UCSD-AML1 (cell line): Measurements from ENCODE around the gene ABR.
"Not testable (repeated sequence)": the region's sequence is repeated elsewhere in the genome, so short reads cannot be mapped to it uniquely, and the experiment has no call there.

Experiments
- DNase-seq: peaks from one replicate; lab custom pipeline; 2025; ENCODE audit not compliant: unreplicated experiment; lab: John Stamatoyannopoulos, UW

The ABR gene

DNA sequence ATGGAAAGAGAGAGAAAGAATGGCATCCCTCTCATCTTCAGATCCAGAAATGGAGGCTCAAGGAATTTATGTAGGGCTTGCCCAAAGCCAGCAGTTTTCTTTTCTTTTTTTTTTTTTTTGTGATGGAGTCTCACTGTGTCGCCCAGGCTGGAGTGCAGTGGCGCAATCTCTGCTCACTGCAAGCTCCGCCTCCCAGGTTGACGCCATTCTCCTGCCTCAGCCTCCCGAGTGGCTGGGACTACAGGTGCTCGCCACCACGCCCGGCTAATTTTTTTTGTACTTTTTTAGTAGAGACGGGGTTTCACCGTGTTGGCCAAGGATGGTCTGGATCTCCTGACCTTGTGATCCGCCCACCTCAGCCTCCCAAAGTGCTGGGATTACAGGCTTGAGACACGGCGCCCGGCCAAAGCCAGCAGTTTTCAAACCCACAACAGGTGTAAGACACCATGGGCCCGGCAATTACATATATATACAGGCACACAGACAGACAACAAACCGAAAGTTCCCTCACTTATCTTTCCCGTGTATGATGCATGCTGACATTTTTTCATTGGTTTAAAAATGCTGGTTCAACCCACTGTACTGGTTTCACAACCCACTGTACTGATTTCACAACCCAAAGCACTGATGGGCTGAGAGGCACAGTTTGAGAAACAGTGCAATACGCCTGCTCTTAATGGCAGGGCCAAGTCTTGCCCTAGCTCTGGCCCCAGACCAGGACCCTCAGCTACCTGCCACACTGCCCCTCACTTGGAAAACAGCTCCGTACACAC, 81.6 kb downstream of the ABR start:
- DNase-seq = not testable (repeated sequence)

DNA sequence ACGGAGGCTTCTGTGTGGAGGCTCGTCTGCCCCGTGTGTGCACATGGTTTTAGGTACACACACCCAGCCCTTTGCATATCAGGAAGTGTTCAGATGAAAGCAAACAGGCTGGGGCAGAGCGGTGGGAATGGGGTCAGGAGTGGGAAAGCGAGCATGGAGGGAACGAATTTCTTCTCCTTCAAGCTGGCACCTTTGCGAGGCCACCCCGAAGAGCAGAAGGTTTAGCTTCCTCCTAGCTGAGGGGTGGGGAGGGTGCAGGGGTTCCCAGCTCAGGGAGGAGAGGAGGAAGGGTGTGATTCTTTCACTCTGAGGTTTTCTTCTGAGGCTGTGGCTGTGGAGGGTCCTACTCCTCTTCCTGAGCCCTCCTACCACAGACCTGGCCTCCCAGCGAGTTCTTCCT, 83.6 kb downstream of the ABR start:
- DNase-seq = peak; percentile 30

DNA sequence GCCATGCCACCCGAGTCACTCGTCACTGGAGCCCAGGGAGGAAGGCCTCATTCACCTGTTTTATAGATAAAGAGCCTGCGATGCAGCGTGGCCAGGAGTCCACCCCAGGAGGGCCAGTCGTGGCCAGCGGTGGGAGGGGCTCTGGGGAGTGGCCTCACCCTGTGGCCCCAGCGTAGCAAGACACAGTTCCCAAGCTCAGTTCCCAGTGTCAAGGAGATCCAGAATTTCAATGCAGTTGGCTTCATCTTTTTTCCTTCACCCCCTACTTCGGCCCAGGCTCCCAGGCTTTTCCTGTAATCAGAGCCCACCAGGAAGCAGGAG, 84.0 kb downstream of the ABR start:
- DNase-seq = no peak

DNA sequence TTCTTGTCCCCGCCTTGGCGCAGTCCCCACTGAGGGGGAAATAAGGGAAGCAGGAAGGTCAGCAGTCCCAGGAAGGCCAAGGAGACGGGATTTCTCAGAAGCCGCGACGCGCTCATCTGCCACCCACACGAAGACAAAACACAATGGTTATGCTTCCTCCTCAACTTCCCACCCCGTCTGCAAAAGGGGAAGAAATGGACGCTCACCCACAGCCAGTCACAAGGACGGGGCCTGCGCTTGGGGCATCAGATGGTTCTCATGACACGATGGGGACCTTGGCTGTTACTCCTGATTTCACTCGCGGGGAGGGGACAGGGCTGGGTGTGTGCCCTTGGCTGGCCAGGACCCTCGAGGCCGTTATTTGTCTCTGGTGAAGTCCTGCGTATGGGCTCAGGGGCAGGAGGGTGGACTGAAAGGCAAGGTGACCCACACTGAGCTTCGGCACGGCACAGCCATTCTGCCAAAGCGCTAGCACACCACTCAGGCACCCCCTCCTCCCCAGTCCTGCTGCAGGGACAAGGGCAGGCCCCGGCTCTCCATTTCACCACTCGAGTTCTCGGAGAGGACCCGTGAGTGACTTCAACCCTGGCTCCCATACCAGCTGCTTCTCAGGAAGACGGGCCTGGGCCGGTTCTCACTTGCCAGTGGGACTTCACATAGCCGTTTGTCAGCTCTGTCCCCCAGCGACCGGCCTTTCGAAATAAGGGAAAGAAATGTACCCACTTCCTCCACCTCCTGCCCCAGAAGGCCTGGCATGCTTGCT, 84.5 kb downstream of the ABR start:
- peak; percentile 38 for DNase-seq

DNA sequence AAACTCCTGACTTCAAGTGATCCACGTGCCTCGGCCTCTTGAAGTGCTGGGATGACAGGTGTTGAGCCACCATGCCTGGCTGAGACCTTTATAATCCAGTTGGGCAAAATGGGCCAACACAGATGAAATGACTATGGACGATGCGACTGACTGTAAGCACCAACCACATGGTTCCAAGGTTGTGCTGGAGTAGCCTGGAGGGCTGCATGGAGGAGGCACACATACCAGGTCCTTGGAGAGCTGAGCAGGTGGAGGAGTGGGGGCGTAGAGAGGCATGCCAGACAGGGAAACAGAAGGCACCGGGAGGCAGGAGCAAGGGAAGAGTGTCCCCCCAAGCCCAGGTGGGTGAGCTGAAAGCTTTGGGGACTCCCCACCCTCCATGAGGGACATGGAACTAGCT, 85.2 kb downstream of the ABR start:
- no peak for DNase-seq

DNA sequence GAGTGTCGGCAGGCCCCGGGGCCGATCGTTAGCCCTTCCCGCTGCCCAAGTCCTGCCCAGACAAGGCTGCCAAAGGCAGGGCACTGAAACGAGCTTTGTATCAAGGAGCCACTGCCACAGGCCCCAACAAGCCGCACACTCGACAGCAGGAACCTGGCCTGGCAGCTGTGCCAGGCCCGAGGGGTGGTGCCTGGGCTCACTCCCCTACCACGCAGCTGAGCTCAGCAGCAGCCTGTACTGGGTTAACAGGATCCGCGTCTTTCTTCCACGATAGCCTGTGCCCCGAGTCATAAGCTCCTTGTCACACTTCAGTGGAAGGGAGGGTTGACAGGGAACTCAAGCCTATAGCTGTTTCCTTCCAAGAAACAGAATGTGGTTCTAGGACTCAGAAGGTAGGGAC, 87.9 kb downstream of the ABR start:
- DNase-seq = no peak

DNA sequence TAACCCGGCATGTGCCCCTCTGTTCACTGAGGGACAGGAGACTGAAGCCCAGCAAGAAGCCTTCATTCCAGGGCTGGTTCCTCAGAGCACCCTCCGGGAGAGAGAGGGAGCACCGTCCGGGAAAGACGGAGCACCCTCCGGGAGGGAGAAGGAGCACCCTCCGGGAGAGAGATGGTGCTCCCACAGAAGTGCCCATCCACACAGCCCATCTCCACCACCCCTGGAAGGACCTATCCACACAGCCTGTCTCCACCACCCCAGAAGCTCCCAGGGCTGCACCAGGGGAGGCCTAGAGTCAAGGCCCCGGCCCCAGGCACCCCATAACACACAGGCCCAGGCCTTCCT, 88.6 kb downstream of the ABR start:
- no peak for DNase-seq

DNA sequence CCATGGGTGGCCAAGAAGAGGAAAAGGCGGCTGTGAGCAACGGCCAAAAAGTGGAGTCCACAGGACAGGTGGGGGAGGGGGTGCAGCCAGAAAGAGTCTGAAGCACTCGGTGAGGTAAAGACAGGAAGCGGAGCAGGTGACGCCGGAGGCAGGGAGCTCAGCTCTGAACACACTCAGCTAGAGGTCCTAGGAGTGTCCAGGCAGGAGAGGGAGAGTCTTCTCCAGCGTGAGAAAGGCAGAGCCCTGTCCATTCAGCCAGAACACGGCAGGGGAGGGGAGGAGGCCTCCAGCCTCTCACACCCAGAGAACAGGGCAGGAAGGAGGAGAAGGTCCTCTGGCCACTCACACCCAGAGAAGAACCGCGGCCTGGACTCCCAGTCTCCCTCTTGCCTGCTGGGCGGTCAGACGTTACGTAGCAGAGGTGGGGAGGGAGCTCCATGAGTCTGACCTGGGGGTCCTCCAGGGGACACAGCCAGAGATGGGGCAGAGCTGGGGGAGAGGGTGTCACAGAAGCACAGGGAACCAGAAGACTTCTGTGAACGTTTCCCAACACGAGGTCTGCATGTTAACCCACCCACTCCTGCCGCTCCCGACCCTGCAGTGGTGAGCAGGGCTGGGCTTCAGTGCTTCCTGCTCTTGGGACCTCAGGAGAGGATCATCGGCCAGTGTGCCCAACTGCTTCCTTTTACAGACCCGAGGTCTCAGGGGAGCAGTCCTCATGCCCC, 89.2 kb downstream of the ABR start:
- DNase-seq = no peak

DNA sequence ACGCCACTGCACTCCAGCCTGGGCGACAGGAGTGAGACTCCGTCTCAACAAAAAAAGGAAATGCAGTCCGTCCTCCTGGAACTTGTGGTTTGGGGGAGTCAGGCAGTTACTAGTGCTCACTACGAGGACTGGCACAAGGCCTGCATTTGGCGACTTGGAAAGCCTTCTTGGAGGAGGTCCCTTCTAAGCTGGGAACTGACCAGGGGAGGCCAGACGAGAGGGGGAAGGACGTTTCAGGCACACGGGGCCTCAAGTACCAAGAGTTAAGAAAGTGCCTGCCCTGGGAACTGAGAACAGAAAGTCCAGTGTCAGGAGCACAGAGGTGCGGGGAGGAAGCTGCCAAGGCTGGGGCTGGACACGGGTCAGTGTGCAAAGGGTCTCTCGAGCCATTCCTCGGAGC, 89.9 kb downstream of the ABR start:
- DNase-seq = peak; percentile 33

DNA sequence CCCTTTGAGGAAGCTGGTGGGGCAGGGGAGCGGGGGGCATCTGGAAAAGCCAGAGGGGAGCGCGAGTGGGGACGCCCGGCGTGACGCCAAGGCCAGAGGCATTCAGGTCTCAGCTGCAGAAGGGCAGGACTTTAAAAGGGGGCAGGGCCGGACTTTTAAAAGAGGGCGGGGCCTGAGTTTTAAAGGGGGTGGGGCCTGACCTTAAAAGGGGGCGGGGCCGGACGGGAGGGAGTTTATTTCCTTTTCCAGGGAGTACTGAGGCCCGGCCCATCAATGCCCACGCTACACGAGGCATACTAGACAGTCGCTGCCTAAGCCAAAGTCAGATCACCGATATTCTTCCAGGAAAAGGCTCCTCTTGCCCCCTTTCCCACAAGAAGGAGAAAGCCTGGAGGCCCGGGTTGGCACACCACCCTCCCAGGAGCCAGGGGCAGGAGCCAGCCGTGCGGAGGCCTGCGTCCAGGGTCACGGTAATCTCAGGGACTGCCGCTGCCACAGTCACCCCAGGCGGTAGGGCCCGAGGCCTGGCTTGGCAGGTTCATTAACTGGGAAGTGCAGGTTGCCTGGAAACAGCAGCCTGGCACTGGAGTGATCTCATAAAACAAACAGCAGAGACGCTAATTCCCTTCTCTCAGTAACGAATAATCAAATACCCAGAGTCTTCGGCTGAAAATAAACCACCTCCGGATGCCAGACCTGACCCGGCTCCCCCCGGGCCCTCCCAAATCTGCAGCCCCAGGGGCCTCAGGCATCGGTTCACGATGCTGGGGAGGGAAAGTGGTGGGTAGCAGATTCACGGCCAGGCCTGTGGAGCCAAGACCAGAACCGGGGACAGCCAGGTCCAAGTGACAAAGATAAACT, 92.2 kb downstream of the ABR start:
- DNase-seq = no peak

DNA sequence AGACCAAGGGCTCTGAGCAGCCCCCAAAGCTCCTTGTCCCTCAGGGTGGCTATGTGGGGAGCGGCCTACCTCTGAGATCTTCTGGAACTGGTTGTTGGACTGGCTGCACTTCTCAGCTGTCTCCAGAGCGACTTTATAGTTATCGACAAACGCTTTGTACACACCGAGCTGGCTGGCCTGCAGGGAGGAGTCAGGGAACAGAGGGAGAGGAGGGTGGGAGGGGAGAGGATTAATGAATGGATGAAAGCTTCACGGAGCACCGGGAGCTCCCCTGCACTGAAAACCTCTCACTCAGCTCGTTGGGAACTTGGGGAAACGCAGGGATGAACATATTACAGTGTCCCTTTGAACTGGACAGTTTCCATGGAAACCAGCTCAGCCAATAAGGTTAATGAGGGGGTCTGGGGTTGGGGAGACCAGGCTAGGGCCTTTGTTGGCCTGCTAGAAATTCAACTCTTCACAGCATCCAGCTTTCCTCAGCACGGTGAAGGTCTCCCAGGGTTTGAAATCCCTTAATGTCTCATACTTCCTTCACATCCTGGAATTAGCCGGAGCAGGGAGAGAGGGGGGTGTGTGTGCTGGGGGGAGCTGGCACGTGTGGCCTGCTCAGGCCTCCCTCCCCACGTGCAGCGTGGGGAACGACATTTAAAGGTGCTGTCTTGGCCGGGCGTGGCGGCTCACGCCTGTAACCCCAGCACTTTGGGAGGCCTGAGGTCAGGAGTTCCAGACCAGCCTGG, 96.2 kb downstream of the ABR start:
- DNase-seq = no peak

DNA sequence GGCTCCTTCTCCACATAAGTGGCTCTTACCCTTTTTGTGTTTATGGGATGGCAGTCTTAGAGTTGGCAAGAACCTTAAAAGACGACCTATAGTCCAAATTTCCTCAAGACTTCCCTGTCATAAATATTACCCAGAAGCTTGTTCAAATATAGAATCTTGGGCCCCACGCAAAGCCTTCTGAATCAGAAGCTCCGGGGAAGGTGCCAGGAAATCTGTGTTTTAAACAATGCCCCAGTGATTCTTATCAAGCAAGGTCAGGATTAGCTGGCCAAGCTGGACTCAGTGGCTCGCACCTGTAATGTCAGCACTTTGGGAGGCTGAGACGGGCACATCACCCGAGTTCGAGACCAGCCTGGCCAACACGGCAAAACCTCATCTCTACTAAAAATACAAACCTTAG, 97.2 kb downstream of the ABR start:
- no peak for DNase-seq

DNA sequence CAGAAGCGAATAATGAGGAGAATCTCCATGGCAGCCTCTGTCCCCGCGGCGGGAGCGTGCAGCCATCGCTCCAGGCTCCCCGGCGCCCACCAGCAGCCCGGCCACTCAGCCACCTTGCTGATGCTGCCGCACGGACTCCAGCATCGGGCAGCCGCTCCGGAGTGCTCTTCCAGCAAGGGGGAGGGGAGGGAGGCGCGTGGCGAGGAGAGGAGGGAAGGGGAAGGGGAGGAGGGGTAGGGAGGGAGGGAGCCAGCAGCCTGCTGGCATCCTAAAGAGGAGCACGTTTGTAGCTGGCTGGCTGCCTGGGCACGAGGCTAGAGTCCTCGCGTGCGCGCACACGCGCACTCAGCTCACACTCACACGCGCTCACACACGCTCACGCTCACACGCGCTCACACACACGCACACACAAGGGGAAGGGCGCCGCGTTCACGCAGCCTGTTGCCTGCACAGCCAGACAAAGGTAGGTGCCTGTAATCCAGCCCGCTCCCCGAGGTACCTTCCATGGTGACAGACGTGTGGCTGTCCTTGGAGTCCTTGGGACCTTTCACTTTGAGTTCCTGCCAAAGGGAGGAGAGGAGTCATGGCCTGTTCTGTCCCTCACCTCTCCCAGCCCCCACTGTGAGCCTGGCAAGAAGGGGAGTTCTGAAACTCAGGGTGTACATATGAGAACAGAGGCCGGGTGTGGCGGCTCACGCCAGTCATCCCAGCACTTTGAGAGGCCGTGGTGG, 100.8 kb downstream of the ABR start:
- DNase-seq = no peak

DNA sequence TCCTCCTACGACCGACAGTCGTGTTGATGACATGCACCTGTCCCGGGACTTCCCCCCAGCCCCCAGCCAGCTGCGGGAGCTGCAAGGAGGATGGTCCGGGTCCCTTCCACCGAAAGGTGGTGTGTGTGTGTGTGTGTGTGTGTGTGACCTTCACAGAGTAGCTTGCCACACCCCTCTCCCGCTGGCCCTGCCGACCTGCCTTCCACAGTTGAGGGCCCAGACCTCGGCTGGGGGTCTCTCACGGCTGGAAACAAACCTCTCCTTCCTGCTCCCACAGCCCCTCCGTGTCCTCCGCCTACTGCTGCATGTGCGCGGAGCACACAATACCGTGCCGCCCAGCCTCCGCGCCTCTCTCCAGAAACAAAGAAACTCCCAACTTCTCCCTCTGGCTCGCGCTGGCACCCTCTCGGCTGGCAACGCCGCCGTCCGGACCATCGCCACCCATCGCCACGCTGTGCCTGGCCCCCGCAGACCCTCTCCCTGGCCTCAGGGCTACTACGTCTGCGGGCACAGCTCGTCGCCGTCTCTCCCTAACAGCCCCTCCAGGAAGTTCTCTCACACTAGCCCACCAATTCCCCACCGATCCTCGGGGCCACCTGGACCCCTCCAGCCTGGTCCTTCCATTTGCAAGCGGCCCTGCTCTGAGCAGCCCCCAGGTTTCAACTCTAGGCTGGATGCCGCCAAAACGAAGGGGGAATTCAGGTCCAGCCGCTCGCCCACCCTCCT, 101.6 kb downstream of the ABR start:
- no peak for DNase-seq

DNA sequence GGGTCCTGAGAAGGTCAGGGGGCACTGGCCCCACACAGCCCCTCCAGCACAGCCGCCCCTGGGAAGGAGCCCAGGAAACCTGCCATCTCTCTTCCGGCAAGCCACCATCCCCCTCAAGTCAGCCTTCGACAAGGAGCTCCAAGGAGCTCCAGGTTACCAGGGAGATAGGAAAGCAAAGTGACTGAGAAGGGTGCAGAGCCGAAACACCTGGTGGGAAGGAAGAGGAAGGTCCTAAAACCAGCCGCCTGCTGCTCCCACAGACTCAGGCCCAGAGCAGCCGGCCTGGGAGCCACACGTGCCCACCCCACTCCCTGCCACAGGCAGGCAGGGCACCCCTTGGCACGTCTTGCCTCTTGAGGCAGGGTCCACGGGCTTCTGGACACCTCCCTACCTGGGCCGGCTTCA, 102.2 kb downstream of the ABR start:
- no peak for DNase-seq

DNA sequence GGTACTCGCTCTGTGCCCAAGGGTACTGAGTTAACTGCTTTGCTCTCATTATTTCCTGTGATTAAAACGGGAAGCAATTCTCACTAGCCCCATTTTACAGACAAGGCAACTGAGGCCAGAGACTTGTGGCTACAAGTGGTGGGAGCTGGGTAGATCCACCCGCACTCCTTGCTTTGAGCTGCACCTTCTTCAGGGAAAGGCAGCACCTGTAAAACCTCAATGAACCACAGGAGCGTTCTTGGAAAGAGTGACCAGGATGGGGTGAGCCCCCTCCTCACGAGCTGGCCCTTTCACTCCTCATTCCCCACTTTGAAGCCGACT, 102.8 kb downstream of the ABR start:
- no peak for DNase-seq

DNA sequence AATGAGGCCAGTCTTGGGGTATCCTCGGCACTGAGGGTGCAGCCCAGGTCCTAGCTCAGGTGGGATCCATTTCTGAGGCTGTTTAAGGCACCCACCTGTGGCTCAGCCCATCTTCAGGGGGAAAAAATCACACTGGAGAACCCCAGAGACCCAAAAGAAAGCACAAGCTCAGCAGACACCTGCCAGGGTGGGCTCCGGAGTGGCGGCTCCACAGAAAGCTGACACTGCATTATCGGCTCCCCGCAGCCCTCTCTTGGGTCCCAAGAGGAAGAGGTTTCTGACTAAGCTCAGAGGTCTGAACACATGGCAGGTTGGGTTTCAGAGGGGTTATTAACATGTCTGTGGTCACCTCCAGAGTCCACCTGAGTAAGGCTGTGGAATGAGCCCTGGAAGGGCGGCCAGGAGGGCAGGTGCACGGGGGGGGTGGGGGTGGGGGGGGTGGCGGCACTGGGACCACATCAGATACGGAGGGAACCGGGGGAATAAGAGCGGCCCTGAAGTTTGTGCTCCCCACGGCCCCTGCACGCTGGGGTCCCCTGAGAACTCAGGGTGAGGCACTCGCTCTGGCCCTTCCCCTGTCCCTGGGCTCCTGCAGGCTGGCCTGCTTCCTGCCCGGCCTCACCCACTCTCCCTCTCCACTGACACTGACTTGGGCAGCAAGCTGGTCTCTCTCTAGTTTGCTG, 103.3 kb downstream of the ABR start:
- DNase-seq = no peak

DNA sequence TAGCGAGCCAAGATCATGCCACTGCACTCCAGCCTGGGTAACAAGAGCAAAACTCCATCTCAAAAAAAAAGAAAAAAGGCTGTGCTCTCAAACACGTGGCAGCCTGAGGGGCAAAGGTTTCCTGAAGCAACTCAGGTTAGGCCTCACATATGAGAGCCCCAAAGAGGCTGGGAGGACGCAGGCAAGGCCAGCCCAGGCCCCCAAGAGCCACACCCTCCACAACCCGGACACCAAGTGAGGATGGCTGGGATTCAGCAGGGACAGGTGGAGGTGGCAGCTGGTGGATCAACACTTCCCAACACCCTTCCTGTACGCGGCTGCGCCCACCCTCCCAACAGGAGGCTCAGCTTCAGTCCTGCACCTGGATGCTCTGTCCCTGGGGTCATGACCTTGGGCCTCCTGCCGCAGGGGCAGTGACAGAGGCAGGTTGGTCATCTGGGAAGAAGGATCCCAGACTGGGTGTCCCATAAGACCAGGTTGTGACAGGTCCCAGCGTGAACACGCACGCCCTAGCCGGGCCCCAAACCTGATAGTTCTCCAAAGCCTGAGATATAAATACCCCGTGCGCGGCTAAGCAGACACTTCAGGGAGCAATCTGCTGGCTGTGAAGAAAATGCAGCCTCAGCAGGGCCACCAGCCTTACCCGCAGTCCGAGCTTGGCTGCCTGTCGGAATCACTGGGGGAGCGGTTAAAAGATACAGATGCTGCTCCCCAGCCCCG, 104.7 kb downstream of the ABR start:
- DNase-seq = no peak
